GM19240 (cell line): ENCODE measurements around the gene DCC.
"Not testable (repeated sequence)": the region's sequence is repeated elsewhere in the genome, so short reads cannot be mapped to it uniquely, and the experiment has no call there.

Source experiments
- DNase-seq: peaks from one replicate; pipeline ENCODE4 v3.0.0; 2011; ENCODE audit warnings: low spot score; ENCODE audit not compliant: insufficient read length

DCC gene

DNA sequence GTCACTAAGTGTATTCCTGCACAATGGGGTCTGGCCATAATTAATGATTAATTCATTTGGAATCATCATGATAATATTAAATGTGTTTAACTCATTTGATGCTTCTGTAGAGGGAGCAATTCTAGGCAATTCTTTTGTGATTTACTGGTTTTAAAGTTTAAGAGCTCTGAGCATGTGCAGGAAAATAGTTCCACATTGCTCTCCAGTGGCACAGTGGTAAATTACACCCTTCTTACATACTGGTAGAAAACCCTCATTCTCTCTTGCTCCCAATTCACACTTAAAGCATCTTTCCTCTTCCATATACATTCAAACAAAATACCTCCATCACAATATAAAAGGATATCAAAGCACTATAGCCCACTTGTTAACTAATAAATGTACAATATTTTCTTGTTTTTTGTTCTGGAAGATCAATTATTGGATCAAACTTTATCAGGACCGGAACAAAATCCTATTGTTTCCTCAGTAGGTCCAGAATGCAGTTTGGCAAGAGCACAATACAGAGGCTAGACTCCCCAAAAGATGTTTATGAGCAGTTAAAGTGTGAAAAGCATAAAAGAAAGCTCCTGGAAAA lies 1040.2 kb downstream of the DCC start:
- DNase-seq = no peak

DNA sequence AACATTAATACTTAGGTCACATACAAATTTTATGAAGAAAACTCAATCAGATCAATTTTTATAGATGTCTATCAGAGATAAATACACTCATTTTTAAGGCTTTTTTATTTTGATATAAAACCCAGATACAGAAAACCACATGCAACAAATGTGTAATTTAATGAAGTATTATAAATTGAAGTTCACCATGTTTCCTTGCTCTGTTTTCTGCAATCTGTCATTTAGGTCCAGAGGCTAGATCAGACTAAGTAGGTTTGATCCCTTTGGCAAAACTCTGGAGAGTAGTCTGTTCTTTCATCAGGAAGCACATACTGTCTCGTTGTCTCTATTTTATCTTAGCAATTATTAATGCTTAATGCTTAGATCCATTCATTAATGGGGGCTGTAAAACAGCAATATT lies 1042.9 kb downstream of the DCC start:
- no peak for DNase-seq

DNA sequence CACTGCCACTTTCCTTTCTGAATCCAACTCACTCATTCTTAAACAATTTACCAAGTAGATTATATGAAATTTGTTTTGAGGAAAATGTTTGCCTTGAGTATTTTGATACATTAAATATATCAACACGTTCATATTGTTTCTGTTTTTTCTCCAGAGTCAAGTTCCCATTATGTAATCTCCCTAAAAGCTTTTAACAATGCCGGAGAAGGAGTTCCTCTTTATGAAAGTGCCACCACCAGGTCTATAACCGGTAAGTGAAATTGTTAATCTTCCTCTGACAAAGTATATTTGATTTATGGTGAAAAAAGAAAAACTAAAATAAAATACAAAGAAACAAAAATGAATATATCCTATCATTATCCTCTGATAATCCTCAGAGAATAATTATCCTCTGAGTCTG lies 1045.9 kb downstream of the DCC start:
- no peak for DNase-seq

DNA sequence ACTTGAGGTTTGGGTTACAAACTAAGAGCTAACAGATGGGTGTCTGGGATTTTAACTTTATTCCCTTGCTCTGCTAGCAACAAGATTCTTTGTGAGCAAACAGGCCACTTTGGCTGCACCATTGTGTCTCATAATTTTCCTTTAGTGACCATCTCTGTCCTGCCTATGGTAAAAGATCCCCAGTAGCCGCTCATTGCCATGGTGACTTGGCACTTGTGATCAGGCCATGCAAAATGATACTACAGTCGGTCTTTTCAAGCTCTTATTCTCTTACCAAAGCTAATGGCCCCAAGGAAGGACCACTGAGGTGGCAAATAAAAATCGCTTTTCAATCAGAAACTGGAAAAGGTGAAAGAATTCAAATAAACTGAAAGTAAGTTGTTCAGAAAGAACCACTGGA lies 1047.6 kb downstream of the DCC start:
- no peak for DNase-seq

DNA sequence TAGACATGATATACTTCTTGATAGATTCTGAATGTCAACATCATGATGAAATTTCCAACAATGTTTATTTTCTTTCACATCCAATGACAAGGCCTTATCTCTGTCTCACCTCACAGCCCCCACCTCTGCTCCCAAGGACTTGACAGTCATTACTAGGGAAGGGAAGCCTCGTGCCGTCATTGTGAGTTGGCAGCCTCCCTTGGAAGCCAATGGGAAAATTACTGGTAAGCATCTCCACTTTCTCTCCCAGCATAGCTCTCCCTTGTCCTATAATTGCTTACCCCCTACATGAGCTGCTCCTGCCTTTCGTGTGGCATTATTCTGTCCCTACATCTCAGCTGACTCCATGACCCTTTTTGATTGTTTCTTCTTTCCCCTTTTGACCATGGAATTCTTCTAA lies 1062.7 kb downstream of the DCC start:
- no peak for DNase-seq

DNA sequence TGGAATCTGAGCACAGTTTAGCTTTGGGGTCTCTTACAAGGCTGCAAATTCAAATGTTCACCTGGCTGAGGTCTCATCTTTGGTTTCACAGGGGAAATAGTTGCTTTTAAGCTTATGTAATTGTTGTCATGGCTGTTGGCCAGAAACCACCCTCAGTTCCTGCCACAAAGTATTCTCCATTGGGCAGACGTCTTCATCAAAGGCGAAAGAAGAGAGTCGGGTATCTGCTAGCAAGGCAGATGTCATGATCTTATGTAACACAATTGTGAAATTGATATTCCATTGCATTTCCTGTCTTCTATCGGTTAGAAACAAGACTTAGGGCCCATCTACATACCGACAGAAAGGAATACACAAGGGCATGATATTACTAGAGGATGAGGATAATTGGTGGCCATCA lies 1068.3 kb downstream of the DCC start:
- no peak for DNase-seq

DNA sequence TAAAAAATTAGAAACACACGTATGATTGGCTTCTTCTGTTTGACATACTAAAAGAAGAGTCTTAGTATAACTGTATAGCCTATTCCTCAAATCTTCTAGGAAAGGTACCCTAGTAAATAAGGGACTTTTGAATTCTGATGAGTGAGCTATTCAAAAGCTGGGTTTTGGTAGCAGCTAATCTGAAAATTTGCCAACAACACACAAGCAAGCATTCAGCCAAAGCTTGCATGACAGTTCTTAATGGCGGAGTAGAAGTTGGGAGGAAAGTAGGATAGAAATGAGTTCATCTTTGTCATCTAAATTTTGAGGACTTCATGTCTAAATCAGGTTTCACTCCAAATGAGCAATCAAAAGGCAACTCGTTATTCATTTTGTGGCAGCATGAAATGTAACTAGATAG lies 1071.5 kb downstream of the DCC start:
- no peak for DNase-seq

DNA sequence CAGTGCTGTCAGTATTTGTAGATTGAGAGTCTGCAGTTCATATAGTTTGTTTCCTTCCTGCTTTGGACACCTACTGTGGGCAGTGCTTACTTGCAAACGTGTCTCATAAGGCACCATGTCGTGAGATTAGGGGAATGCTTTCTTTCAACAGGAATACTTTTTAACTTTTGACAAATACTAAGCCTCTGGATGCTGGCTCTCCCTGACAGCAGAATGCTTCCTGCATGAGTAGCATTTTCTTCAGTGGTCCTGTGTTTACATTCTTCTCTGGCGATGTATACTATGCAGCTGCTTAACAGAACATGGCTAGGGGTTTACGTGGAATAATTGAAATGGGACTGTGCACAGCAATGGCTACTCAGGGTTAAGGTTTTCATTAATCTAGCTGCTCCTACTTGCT lies 1077.0 kb downstream of the DCC start:
- DNase-seq = no peak

DNA sequence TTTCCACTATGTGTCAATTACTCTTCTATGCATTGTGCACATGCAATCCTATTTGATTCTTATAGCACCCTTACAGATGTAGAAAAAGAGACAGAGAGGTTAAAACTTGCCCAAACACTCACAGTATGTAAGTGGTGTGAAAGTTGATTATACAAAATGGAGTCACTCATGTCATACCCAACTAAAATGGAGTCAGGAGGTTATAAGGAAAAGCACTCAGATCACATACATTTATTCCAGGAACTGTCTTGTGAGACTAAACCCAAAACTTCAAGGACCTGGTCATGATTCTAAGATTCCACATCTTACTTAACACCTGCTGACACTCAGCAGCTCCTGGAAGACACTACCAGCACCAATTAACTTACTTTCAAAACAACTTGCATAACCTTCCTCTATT lies 1081.9 kb downstream of the DCC start:
- no peak for DNase-seq

DNA sequence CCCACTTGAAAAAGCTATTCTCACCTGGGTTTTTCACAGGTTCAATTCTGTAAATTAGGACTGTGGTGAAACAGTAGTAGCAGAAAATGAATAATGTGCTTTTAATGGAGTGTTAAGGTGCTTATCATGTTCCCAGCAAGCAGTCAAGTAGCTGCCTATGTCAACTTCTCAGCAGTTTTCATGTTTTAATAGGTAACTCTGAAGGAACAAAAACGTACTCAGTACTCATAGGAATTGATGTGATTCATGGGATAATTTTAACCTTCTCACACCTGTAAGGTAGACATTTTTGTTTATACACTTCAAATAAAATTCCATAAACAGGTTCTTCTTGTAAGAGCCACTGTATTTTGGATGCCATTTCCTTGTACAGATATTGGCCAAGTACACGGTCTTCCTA lies 1082.9 kb downstream of the DCC start:
- DNase-seq = no peak

DNA sequence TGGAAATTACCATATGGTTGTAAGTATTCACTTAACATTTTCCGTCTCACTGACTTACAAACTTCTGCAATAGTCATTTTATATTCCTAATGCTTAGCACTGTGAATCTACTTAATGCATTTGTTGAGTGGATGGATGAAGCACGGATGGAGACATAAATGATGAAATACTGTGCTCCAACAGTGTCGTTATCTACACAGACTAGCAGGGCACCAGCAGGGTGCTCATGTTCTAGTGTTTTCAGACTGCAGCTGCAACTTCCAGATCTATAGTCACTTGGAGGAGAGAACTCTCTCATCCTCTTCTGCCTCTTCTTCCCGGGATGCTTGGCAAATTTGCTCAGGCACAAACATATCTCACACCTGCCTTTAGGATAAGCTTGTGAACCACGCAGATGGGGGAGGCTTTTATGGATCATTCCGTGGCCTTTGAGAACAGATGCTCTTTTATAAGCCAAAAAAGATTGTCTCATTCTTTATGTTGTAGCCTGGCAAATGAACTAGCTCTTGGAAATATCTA lies 1086.7 kb downstream of the DCC start:
- no peak for DNase-seq

DNA sequence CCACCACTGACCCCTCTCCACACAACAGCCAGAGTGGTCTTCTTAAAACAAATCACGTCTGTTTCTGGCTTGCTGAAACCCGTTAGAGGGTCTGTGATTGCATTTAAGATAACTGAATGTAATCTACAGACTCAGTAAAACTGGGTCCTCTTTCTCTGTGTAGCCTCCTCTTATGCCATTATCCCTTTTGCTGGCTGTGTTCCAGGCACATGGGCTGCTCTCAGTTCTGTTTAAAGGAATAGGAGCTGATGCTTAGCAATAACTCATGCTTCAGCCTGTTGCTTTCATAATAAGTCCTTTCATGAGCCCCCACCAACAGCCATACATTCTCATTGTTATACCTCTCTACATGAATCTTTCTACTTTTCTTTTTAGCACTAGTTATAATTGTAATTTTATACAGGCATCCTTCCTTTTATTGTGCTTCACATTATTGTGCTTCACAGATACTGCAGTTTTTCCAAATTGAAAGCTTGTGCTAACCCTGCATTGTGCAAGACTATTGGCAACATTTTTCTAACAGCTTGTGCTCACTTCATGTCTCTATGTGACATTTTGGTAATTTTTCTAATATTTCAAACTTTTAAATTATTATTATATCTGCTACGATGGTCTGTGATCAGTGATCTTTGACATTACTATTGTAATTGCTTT lies 1101.9 kb downstream of the DCC start:
- no peak for DNase-seq

DNA sequence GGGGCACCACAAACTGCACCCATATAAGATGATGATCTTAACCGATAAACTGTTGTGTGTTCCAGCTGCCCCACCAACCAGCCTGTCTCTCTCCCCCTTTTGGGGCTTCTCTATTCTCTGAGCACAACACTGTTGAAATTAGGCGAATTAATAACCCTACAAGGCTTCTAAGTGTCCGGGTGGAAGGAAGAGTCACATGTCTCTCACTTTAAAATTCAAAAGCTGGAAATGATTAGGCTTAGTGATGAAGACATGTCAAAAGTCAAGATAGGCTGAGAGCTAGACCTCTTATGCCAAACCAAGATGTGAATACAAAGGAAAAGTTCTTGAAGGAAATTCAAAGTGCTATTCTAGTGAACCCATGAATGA lies 1102.4 kb downstream of the DCC start:
- DNase-seq = no peak

DNA sequence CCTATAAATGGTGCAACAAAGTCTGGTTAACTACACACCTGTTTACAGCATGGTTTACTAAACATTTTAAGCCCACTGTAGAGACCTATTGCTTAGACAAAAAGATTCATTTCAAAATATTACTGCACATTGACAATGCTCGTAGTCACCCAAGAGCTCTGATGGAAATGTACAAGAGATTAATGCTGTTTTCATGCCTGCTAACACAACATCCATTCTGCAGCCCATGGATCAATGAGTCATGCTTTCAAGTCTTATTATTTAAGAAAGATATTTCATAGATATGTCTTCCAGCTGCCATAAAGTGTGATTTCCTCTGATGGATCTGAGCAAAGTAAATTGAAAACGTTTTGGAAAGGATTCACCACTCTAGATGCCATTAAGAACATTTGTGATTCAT lies 1103.3 kb downstream of the DCC start:
- DNase-seq = no peak

DNA sequence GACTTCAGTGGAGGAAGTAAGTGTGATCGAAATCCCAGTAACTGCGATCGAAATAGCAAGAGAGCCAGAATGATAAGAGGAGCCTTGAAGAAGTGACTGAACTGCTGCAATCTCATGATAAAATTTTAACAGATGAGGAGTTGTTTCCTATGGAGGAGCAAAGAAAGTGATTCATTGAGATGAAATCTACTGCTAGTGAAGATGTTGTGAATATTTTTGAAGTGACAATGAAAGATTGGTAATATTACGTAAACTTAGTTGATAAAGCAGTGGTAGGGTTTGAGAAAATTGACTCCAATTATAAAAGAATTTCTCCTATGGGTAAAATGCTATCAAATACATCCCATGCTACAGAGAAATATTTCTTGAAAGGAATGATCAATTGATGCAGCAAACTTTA lies 1103.8 kb downstream of the DCC start:
- no peak for DNase-seq

DNA sequence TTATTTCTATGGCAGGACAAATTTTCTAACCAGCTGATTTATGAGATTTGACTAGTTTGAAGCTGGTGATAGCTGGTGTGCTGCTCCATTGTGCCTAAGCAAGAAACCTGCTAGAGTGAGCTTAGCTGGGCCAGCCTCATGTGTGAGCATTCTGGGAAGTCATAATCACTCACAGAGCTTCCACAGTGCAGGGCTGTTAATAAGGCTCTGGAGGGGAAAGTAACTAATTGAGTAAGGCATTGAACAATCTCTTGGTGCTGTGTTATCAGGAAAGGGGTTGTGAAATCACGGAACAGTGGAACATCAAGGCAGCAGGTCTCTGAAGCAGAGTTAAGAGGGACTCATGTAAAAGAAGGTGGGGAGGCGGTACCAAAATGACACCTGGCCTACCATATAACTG lies 1111.9 kb downstream of the DCC start:
- DNase-seq = no peak

DNA sequence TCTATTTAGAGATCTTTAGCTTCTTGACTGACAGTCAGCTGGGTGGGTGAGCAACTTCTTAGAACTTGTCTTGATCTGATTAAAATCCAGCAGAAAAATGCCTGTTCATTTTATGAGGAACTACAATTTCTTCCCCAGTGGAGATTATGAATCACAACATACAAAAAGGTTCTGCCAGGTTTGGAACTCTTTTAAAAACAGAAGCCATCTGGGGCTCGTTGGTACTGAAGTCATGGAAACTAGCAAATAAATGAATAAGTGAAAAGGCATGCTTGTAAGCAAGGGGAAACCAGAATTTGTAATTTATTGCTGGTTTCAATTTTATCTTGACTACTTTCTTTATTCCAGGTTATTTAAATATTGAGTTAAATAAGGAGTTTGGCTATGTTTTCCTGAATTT lies 1117.1 kb downstream of the DCC start:
- DNase-seq = no peak

DNA sequence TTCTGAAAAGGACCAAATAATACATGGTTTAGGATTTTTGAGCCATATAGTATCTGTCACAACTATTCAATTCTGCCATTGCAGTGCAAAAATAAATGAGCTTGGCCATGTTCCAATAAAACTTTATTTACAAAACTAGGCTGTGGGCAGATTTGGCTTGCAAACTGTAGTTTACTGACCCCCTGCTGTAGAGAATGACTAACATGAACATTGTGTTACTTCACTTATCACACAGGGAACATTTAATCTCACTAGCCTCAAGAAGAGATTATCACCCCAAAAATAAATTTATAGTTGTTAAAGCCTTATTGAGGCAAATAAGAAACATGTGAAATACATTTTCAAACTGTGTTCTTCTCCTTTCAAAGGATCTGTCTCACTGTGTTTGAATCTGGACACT lies 1118.3 kb downstream of the DCC start:
- DNase-seq = no peak

DNA sequence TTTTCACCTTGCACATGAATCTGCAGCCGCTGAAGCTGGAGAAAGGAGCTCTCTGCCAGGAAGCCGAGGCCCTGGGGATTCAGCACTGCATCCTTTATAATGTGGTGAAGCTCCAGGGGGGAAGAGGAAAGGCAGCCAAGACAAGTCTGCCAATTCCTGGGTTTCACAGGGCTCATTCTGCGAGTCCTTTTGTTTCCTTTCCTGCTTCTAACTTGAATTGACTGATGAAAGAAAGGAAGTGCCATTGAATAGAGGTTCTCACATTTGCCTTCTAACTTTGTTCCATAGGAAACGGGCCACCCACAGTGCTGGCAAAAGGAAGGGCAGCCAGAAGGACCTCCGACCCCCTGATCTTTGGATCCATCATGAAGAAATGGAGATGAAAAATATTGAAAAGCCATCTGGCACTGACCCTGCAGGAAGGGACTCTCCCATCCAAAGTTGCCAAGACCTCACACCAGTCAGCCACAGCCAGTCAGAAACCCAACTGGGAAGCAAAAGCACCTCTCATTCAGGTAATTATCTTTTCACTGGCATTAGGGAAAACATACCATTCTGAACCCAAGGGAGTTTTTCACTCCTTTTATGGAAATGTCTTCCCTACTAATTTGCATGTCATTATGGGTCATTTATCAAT lies 1119.1 kb downstream of the DCC start:
- DNase-seq = no peak

DNA sequence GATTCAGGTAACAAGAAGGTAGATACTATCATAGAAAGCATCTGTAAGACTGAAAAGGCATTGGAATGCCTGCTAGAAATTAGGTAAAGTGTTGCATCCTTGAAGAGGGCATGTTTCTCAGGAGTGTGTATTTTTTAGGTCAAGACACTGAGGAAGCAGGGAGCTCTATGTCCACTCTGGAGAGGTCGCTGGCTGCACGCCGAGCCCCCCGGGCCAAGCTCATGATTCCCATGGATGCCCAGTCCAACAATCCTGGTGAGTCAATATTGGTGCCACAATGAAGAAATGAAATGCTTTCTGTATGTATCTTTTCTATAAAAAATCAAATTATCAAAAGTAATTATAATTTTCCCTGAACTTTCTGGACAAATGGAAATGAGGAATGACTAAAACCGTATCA lies 1127.8 kb downstream of the DCC start:
- DNase-seq = no peak

DNA sequence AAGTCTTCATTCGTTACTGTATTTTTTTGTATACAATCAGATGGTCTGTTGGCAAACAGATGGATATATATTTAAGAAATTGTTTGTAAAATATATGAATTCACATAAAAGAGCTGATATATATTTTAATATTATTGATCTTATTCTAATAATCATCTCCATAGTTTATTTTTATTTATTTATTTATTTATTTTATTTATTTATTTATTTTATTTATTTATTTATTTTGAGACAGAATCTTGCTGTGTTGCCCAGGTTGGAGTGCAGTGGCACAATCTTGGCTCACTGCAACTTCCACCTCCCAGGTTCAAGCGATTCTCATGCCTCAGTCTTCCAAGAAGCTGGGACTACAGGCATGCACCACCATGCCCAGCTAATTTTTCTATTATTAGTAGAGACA lies 1128.2 kb downstream of the DCC start:
- not testable (repeated sequence) for DNase-seq

DNA sequence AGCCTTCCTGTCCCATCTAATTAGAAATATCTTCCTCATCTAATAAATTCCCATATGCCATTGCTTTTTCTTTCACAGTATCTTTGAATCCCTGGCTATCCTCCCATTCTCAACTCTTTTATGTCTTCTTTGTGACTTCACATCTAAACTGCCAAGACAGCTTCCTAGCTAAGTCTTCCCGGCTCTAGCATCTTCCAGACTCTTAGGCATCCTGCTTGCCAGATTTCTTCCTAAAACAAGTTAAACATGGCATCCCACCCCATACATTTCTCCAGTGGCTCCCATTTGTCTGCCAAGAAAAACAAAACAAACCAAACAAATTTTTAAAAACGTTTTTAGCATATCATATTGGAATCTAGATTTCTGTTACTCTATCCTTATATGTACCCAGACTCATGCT lies 1132.5 kb downstream of the DCC start:
- DNase-seq = no peak

DNA sequence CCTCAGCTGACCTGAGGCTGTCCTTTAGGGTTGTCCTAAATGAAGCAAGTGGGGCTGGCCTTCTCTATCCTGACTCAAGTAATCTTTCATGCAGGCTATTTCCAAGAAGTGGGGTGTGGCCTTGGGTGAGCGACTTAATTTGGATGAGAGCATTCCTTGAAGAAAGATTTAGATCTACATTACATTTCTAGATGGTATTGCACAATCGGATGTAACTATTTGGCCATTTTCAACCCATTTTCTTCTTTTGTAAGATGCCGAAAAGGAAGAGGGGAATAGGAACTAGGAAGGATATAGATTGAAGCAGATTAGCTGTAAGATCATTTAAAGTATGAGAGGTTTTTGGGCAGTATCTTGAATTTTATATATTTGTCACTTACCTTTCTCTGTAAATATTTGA lies 1138.2 kb downstream of the DCC start:
- no peak for DNase-seq
